K562 (cell line): ENCODE data around the gene UVRAG. TPM values are rescaled to one million over a fixed set of nuclear protein-coding genes. Genes with fewer than 3 reads are reported as not detected.

Experiments
- ATAC-seq: fragments of 200-7000 bp; cut with Tn5 transposase; 3 replicates; pipeline ENCODE4 v1.9.1; 2020; ENCODE audit warnings: moderate library complexity
- BruUV-seq: library from RNA; stranded (reverse); fragments of 400-500 nt; replicated peaks from 2 replicates; lab custom pipeline; 2021; lab: Mats Ljungman, UMichigan
- CTCF ChIA-PET: fragments of 300-600 bp; formaldehyde crosslinking; extraction: SDS; loops from one replicate; lab custom pipeline; 2021; ENCODE audit warnings: low intra/inter-chr PET ratio; lab: Yijun Ruan, JAX
- POLR2A ChIA-PET: fragments of 300-600, 350-650 bp; sonication (Branson Sonifier 250); formaldehyde crosslinking; extraction: SDS; loops from one replicate; lab custom pipeline; 2021; ENCODE audit warnings: antibody characterized with exemption, inconsistent platforms; lab: Yijun Ruan, JAX
- DNase-seq, 4 experiments: peaks; one replicate each; pipeline versions ENCODE4 v3.0.0 to v3.0.0-alpha.2; 2011 to 2018; ENCODE audit warnings: low spot score in 3 of 4, mixed read lengths in 3 of 4; ENCODE audit errors: extremely low read depth in 1 of 4
- FAIRE-seq: peaks from 2 replicates; lab custom pipeline; 2011; peaks lifted over from hg19 to GRCh38; lab: Jason Lieb, UNC
- H2AFZ ChIP-seq: 2 replicates; pipeline ENCODE4 v1.6.0; 2011; ENCODE audit warnings: low read depth, low read length, control low read depth, inconsistent platforms
- H3K27ac ChIP-seq: fragments of 200-600 bp; 3 replicates; pipeline ENCODE4 v1.8.0; 2011; ENCODE audit warnings: low read depth, mild to moderate bottlenecking, control low read depth, inconsistent platforms, low read length, moderate library complexity, mixed read lengths; ENCODE audit errors: extremely low read depth
- H3K27me3 ChIP-seq, 2 experiments: fragments of 300-600 bp in 1 of 2; 2 replicates in 1 of 2; 3 replicates in 1 of 2; pipeline versions ENCODE4 v1.6.0 to v1.8.0; 2011; ENCODE audit warnings: inconsistent platforms in 2 of 2, low read length in 2 of 2, mild to moderate bottlenecking in 1 of 2, mixed read lengths in 1 of 2, moderate library complexity in 1 of 2; ENCODE audit not compliant: control insufficient read depth in 2 of 2, insufficient read depth in 2 of 2
- H3K36me3 ChIP-seq: fragments of 300-600 bp; 3 replicates; pipeline ENCODE4 v1.8.0; 2011; ENCODE audit warnings: mild to moderate bottlenecking, low read length, inconsistent platforms; ENCODE audit not compliant: control insufficient read depth, insufficient read depth
- H3K4me1 ChIP-seq, 2 experiments: fragments of 200-600 bp in 1 of 2; replicated peaks in 1 of 2; 2 replicates in 1 of 2; 3 replicates in 1 of 2; pipeline versions ENCODE4 v1.5.1 to v1.8.0; 2011; ENCODE audit warnings: inconsistent platforms in 2 of 2, low read length in 2 of 2, mild to moderate bottlenecking in 1 of 2, mixed read lengths in 1 of 2, moderate library complexity in 1 of 2; ENCODE audit not compliant: control insufficient read depth in 2 of 2, insufficient read depth in 2 of 2
- H3K4me2 ChIP-seq: 2 replicates; pipeline ENCODE4 v1.6.1; 2011; ENCODE audit warnings: low read length, control low read depth, inconsistent platforms, mixed read lengths; ENCODE audit not compliant: insufficient read depth
- H3K4me3 ChIP-seq: fragments of 200-600 bp; sonication (generic), shearing (Covaris generic); 2 replicates; pipeline ENCODE4 v1.5.1; 2016; ENCODE audit warnings: control low read depth, inconsistent platforms
- H3K79me2 ChIP-seq: fragments of 200-600 bp; 3 replicates; pipeline ENCODE4 v1.8.0; 2011; ENCODE audit warnings: low read length, inconsistent platforms; ENCODE audit not compliant: control insufficient read depth, insufficient read depth
- H3K9ac ChIP-seq, 2 experiments: 2 replicates each; pipeline versions ENCODE4 v1.6.0 to v1.6.1; 2011; ENCODE audit warnings: low read depth in 2 of 2, low read length in 2 of 2, control low read depth in 1 of 2, inconsistent platforms in 1 of 2, mild to moderate bottlenecking in 1 of 2, mixed read lengths in 1 of 2; ENCODE audit not compliant: insufficient read depth in 1 of 2
- H3K9me1 ChIP-seq: one replicate; pipeline ENCODE4 v1.6.0; 2011; ENCODE audit warnings: inconsistent platforms, mild to moderate bottlenecking, low read length, moderate library complexity; ENCODE audit not compliant: control insufficient read depth, insufficient read depth
- H3K9me3 ChIP-seq: replicated peaks from 2 replicates; pipeline ENCODE4 v1.5.1; 2011; ENCODE audit warnings: low read depth, low read length, inconsistent platforms; ENCODE audit not compliant: control insufficient read depth, insufficient read depth
- H4K20me1 ChIP-seq: replicated peaks from 2 replicates; pipeline ENCODE4 v1.6.1; 2011; ENCODE audit warnings: low read length, inconsistent platforms, mixed read lengths; ENCODE audit not compliant: control insufficient read depth, insufficient read depth
- ELF4 ChIP-seq: fragments of 450-650 bp; formaldehyde crosslinking; IDR thresholded peaks from 2 replicates; pipeline ENCODE4 v1.4.0; 2022; ENCODE audit warnings: missing genetic modification characterization
- KLF16 ChIP-seq: IDR thresholded peaks from 2 replicates; pipeline ENCODE4 v1.6.1; 2016; ENCODE audit warnings: antibody characterized with exemption
- SMARCA4 ChIP-seq: fragments of 450-650 bp; IDR thresholded peaks from 2 replicates; pipeline ENCODE4 v1.6.1; 2016
- SMARCA5 ChIP-seq: fragments of 450-650 bp; IDR thresholded peaks from 2 replicates; pipeline ENCODE4 v1.6.1; 2016
- SMARCC2 ChIP-seq: fragments of 450-650 bp; IDR thresholded peaks from 2 replicates; pipeline ENCODE4 v1.6.1; 2017; ENCODE audit warnings: antibody characterized with exemption, moderate library complexity, mild to moderate bottlenecking, low read depth
- XRCC4 ChIP-seq: IDR thresholded peaks from one replicate; pipeline ENCODE4 v1.6.1; 2011; ENCODE audit not compliant: insufficient read depth, insufficient read length; ENCODE audit errors: extremely low read depth
- ZNF695 ChIP-seq: fragments of 450-650 bp; formaldehyde crosslinking; IDR thresholded peaks from 2 replicates; pipeline ENCODE4 v1.4.0; 2020; ENCODE audit warnings: mild to moderate bottlenecking, moderate library complexity
- ZNF717 ChIP-seq: fragments of 250-450 bp; sonication (Bioruptor Pico); IDR thresholded peaks from 2 replicates; pipeline ENCODE4 v1.5.0; 2021
- WGBS: fragments of 100-300 bp; shearing (Covaris generic); methylation state at CpG from one replicate; pipeline ENCODE4 v1.1.6; 2016; ENCODE audit warnings: low coverage, mixed read lengths; ENCODE audit not compliant: insufficient coverage; ENCODE audit errors: missing lambda C conversion rate; 5-methylcytosine and 5-hydroxymethylcytosine counted together
- in situ Hi-C: fragments of 300-500 bp; cut with MboI; formaldehyde crosslinking; loops from 4 replicates; pipeline ENCODE4 v1.15.0; 2018; ENCODE audit warnings: inconsistent platforms, mixed read lengths
- intact Hi-C: fragments of 100-400 bp; cut with micrococcal nuclease; formaldehyde crosslinking; loops from 2 replicates; pipeline ENCODE4 v1.14.2; 2022
- polyA plus RNA-seq, 8 experiments: library from polyadenylated mRNA; depleted of rRNA in 4 of 8; stranded (reverse) in 5 of 8; unstranded in 3 of 8; fragments of >200 nt; fragmentation: Nextera tagmentation in 2 of 8; fragmentation: Illumina TruSeq in 1 of 8; extraction: Ambion mirVana in 2 of 8; extraction: Trizol in 1 of 8; gene quantifications; 2 replicates each; pipeline versions ENCODE4 v1.2.1 to v1.2.3, GENCODE V29; 2011 to 2014; ENCODE audit warnings: inconsistent platforms in 1 of 8, missing spikeins in 1 of 8
- total RNA-seq, 7 experiments: library from RNA; depleted of rRNA in 6 of 7; stranded (reverse); fragments of >200 nt in 6 of 7; fragmentation: Illumina TruSeq in 2 of 7; extraction: Trizol in 2 of 7; gene quantifications; 2 replicates each; pipeline versions ENCODE4 v1.2.1 to v1.2.3, GENCODE V29; 2011 to 2021; ENCODE audit warnings: low replicate concordance in 1 of 7
- TF ChIP-seq, protein P1 (sequence below): fragments of 250-450 bp; sonication (Bioruptor Pico); IDR thresholded peaks from 2 replicates; pipeline ENCODE4 v1.5.0; 2022; ENCODE audit warnings: mild to moderate bottlenecking

Gene UVRAG
- total and polyA plus RNA-seq, 9 of the 15 experiments (the other 6 are each of a cell fraction or from before 2014, with no cell fraction given) = 3.1 to 17.8 (median 12.4) TPM

DNA sequence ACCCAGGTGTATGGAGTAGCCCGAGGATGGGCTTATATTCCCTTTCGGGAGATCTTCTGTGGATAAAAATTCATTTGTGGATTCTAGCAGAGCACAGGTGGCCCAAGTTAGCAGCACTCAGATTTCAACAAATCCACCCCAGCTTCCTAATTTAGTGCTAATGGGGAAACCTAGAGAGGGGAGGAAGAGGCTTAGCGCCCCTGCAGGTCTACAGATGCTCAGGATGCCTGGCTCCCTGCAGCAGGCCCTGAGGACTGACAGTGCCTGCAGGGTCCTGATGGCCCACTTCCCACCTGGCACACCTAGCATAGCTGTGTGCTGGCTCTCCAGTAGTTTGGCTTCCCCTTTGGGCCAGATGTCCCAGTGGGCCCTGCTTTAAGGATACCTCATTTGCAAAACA, 40.0 kb upstream of the UVRAG start:
- Histone ChIP-seq H3K9ac (no peak overlapping the region), H3K4me1 (peaks cover 8 to 17% of the 10 kb centered on the region in 2 experiments; a peak in 3 of 5 replicates), H3K9me1 (no peaks in the 10 kb centered on the region), H4K20me1 (no peaks in the 10 kb centered on the region), H3K79me2 (no peaks in the 10 kb centered on the region)
- CTCF ChIA-PET = no interaction called here
- no TSS peak for BruUV-seq
- DNase-seq (no peak), ATAC-seq (no peak)
- intact Hi-C loops = no loop called here
- POLR2A ChIA-PET = interaction anchor here (1.1 kb wide), 1 partner anchor 10 kb away, joined by 4 read pairs; no protein-coding TSS in a partner anchor
- no peak for TF ChIP-seq ELF4 (CRISPR knock-in tag)
- TF ChIP-seq SMARCC2 = no peak
- TF ChIP-seq SMARCA5 = no peak
- no peak for TF ChIP-seq KLF16
- no peak for TF ChIP-seq SMARCA4
- no peak for TF ChIP-seq ZNF717 (CRISPR knock-in tag)
- TF ChIP-seq ZNF695 (CRISPR knock-in tag) = no peak
- TF ChIP-seq, protein P1, sequence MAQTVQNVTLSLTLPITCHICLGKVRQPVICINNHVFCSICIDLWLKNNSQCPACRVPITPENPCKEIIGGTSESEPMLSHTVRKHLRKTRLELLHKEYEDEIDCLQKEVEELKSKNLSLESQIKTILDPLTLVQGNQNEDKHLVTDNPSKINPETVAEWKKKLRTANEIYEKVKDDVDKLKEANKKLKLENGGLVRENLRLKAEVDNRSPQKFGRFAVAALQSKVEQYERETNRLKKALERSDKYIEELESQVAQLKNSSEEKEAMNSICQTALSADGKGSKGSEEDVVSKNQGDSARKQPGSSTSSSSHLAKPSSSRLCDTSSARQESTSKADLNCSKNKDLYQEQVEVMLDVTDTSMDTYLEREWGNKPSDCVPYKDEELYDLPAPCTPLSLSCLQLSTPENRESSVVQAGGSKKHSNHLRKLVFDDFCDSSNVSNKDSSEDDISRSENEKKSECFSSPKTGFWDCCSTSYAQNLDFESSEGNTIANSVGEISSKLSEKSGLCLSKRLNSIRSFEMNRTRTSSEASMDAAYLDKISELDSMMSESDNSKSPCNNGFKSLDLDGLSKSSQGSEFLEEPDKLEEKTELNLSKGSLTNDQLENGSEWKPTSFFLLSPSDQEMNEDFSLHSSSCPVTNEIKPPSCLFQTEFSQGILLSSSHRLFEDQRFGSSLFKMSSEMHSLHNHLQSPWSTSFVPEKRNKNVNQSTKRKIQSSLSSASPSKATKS = no peak
- TF ChIP-seq XRCC4 = no peak
- TF ChIP-seq, all 486 proteins: peak for 0
- H3K27me3 ChIP-seq = peaks cover 3 to 5% of the 10 kb centered on the region in 2 experiments; a peak in 2 of 5 replicates
- WGBS = 40% methylated on average over 3 of the region's 3 CpGs
- in situ Hi-C loops = no loop called here
- H3K4me2 ChIP-seq = no peak overlapping the region
- no peak overlapping the region for H3K27ac ChIP-seq
- no peak for FAIRE-seq
- no peak overlapping the region for H2AFZ ChIP-seq
- H3K9me3 ChIP-seq = no peaks in the 10 kb centered on the region
- no peak overlapping the region for H3K4me3 ChIP-seq
- no peaks in the 10 kb centered on the region for H3K36me3 ChIP-seq
